H9 (cell line): ENCODE data around the gene PDK2. TPM values are rescaled to one million over a fixed set of nuclear protein-coding genes. Genes with fewer than 3 reads are reported as not detected.

Source experiments
- DNase-seq: peaks from one replicate; pipeline ENCODE4 v3.0.0-alpha.2; 2017
- H2AFZ ChIP-seq: one replicate; pipeline ENCODE4 v1.6.1; 2013; ENCODE audit warnings: mild to moderate bottlenecking, low read length, control low read depth, moderate library complexity
- H2AK5ac ChIP-seq: 2 replicates; pipeline ENCODE4 v1.6.1; 2013; ENCODE audit warnings: low read length, control low read depth, mixed read lengths; ENCODE audit not compliant: insufficient read length
- H2BK120ac ChIP-seq: one replicate; pipeline ENCODE4 v1.6.1; 2013; ENCODE audit warnings: low read depth, mild to moderate bottlenecking, low read length, control low read depth, inconsistent platforms; ENCODE audit not compliant: poor library complexity, severe bottlenecking
- H2BK12ac ChIP-seq: 2 replicates; pipeline ENCODE4 v1.6.1; 2013; ENCODE audit warnings: low read length, control low read depth, mixed read lengths, low read depth; ENCODE audit not compliant: insufficient read length
- H2BK15ac ChIP-seq: 2 replicates; pipeline ENCODE4 v1.6.1; 2013; ENCODE audit warnings: low read depth, low read length, control low read depth
- H2BK20ac ChIP-seq: one replicate; pipeline ENCODE4 v1.6.1; 2013; ENCODE audit warnings: low read depth, mild to moderate bottlenecking, low read length, control low read depth, inconsistent platforms; ENCODE audit not compliant: poor library complexity, severe bottlenecking
- H2BK5ac ChIP-seq: 2 replicates; pipeline ENCODE4 v1.6.1; 2013; ENCODE audit warnings: low read length, control low read depth, mixed read lengths; ENCODE audit not compliant: insufficient read length
- H3K14ac ChIP-seq: 2 replicates; pipeline ENCODE4 v1.6.1; 2013; ENCODE audit warnings: low read length, control low read depth; ENCODE audit not compliant: insufficient read depth
- H3K18ac ChIP-seq: 2 replicates; pipeline ENCODE4 v1.6.1; 2013; ENCODE audit warnings: low read depth, mild to moderate bottlenecking, mixed read lengths, low read length, control low read depth; ENCODE audit not compliant: insufficient read length
- H3K23ac ChIP-seq: 2 replicates; pipeline ENCODE4 v1.6.1; 2013; ENCODE audit warnings: low read length, control low read depth, mixed read lengths, low read depth; ENCODE audit not compliant: insufficient read length
- H3K23me2 ChIP-seq: 2 replicates; pipeline ENCODE4 v1.6.1; 2013; ENCODE audit warnings: low read depth, mild to moderate bottlenecking, mixed read lengths, low read length, control low read depth; ENCODE audit not compliant: insufficient read length, poor library complexity, severe bottlenecking
- H3K27ac ChIP-seq: 2 replicates; pipeline ENCODE4 v1.5.1; 2013; ENCODE audit warnings: low read length, control low read depth, mixed read lengths, low read depth; ENCODE audit not compliant: insufficient read length
- H3K27me3 ChIP-seq: 2 replicates; pipeline ENCODE4 v1.6.1; 2013; ENCODE audit warnings: low read length, control low read depth, inconsistent platforms; ENCODE audit not compliant: insufficient read depth
- H3K4ac ChIP-seq: 2 replicates; pipeline ENCODE4 v1.6.1; 2013; ENCODE audit warnings: low read depth, mild to moderate bottlenecking, control low read depth, inconsistent platforms, low read length, moderate library complexity
- H3K4me1 ChIP-seq: 2 replicates; pipeline ENCODE4 v1.6.1; 2013; ENCODE audit warnings: low read length, control low read depth, inconsistent platforms; ENCODE audit not compliant: insufficient read depth
- H3K4me2 ChIP-seq: 2 replicates; pipeline ENCODE4 v1.6.1; 2013; ENCODE audit warnings: low read length, control low read depth, mixed read lengths; ENCODE audit not compliant: insufficient read length, insufficient read depth
- H3K56ac ChIP-seq: 2 replicates; pipeline ENCODE4 v1.6.1; 2013; ENCODE audit warnings: low read depth, mild to moderate bottlenecking, mixed read lengths, low read length, control low read depth; ENCODE audit not compliant: insufficient read length
- H3K79me1 ChIP-seq: 2 replicates; pipeline ENCODE4 v1.6.1; 2013; ENCODE audit warnings: low read depth, mild to moderate bottlenecking, moderate library complexity, low read length, control low read depth, inconsistent platforms; ENCODE audit not compliant: insufficient read depth, poor library complexity, severe bottlenecking
- H3K79me2 ChIP-seq: 2 replicates; pipeline ENCODE4 v1.6.1; 2013; ENCODE audit warnings: low read length, control low read depth, inconsistent platforms; ENCODE audit not compliant: insufficient read depth
- H3K9ac ChIP-seq: 2 replicates; pipeline ENCODE4 v1.6.1; 2013; ENCODE audit warnings: low read length, control low read depth, mixed read lengths; ENCODE audit not compliant: insufficient read length; ENCODE audit errors: extremely low read depth
- H3K9me3 ChIP-seq: one replicate; pipeline ENCODE4 v1.6.1; 2013; ENCODE audit warnings: low read depth, low read length, inconsistent platforms; ENCODE audit not compliant: control insufficient read depth
- H3T11ph ChIP-seq: one replicate; pipeline ENCODE4 v1.6.1; 2013; ENCODE audit warnings: mild to moderate bottlenecking, low read length, control low read depth, inconsistent platforms
- H4K20me1 ChIP-seq: one replicate; pipeline ENCODE4 v1.6.1; 2013; ENCODE audit not compliant: control insufficient read depth, insufficient read length, insufficient read depth
- H4K5ac ChIP-seq: 2 replicates; pipeline ENCODE4 v1.6.1; 2013; ENCODE audit warnings: low read depth, mild to moderate bottlenecking, mixed read lengths, low read length, control low read depth; ENCODE audit not compliant: insufficient read length
- H4K8ac ChIP-seq: replicated peaks from 2 replicates; pipeline ENCODE4 v1.6.1; 2013; ENCODE audit warnings: low read length, control low read depth, mixed read lengths, low read depth; ENCODE audit not compliant: insufficient read length
- H4K91ac ChIP-seq: 2 replicates; pipeline ENCODE4 v1.6.1; 2013; ENCODE audit warnings: low read depth, mild to moderate bottlenecking, moderate library complexity, mixed read lengths, low read length, control low read depth; ENCODE audit not compliant: insufficient read length
- H3K27ac Mint-ChIP-seq, 3 experiments: 2 replicates in 2 of 3; 3 replicates in 1 of 3; pipeline ENCODE4 v1.8.0; 2020 to 2021; ENCODE audit warnings: mixed read lengths in 3 of 3, mild to moderate bottlenecking in 1 of 3, moderate library complexity in 1 of 3
- H3K27me3 Mint-ChIP-seq: 2 replicates; pipeline ENCODE4 v1.8.0; 2021; ENCODE audit warnings: low read depth, mild to moderate bottlenecking, moderate library complexity, mixed read lengths
- H3K36me3 Mint-ChIP-seq, 3 experiments: 2 replicates in 2 of 3; 3 replicates in 1 of 3; pipeline ENCODE4 v1.8.0; 2020 to 2021; ENCODE audit warnings: low read depth in 3 of 3, mixed read lengths in 3 of 3; ENCODE audit not compliant: insufficient read depth in 1 of 3
- H3K4me1 Mint-ChIP-seq, 2 experiments: 2 replicates each; pipeline ENCODE4 v1.8.0; 2020; ENCODE audit warnings: mixed read lengths in 2 of 2
- H3K4me3 Mint-ChIP-seq, 2 experiments: 2 replicates in 1 of 2; 3 replicates in 1 of 2; pipeline ENCODE4 v1.8.0; 2020 to 2021; ENCODE audit warnings: mild to moderate bottlenecking in 2 of 2, mixed read lengths in 2 of 2, moderate library complexity in 1 of 2
- H3K9me3 Mint-ChIP-seq, 2 experiments: 2 replicates in 1 of 2; 3 replicates in 1 of 2; pipeline ENCODE4 v1.8.0; 2020; ENCODE audit warnings: mild to moderate bottlenecking in 2 of 2, mixed read lengths in 2 of 2, moderate library complexity in 1 of 2
- CTCF ChIP-seq: fragments of 200-600 bp; sonication (generic); conservative IDR thresholded peaks from 3 replicates; pipeline ENCODE4 v1.8.0; 2021; ENCODE audit warnings: antibody characterized with exemption, mild to moderate bottlenecking
- WGBS: extraction: QIAGEN DNeasy Blood & Tissue Kit; methylation state at CpG from one replicate; pipeline ENCODE4 v1.1.7; 2013; ENCODE audit warnings: missing lambda C conversion rate, low lambda C conversion rate, mixed read lengths; ENCODE audit not compliant: insufficient read length; ENCODE audit errors: extremely low coverage; 5-methylcytosine and 5-hydroxymethylcytosine counted together
- total RNA-seq: library from RNA; stranded (reverse); gene quantifications from 2 replicates; pipeline ENCODE4 v1.2.1, GENCODE V29; 2021

Gene PDK2
- total RNA-seq, 1 experiment from 2014 or later, result 19.9 TPM

GRCh38 chr17:50051606-50052005 lies 43.5 kb upstream of the PDK2 start:
- no peak for TF ChIP-seq CTCF
- Mint-ChIP-seq H3K4me1 (peaks cover 61 to 65% of the 10 kb centered on the region in 2 experiments), H3K36me3 (no peaks in the 10 kb centered on the region; a peak in 1 of 7 replicates), H3K27ac (peak overlapping the region in 2 of 3 experiments; percentile 29 to 88; a peak in 2 of 7 replicates), H3K27me3 (peaks cover 7% of the 10 kb centered on the region), H3K9me3 (no peaks in the 10 kb centered on the region), H3K4me3 (0 out of 5 replicates have a peak overlapping the region, but pooled peaks of 1 of the 2 experiments have one; percentile 17)
- Histone ChIP-seq H2BK20ac (no peak overlapping the region), H2AFZ (no peak overlapping the region), H3K14ac (no peak overlapping the region), H3K9ac (no peak overlapping the region), H4K91ac (no peak overlapping the region), H2BK15ac (no peak overlapping the region), H3K4ac (no peak overlapping the region), H3K27me3 (no peaks in the 10 kb centered on the region), H3K23ac (no peak overlapping the region), H3K27ac (no peak overlapping the region), H4K20me1 (no peaks in the 10 kb centered on the region), H3K56ac (no peak overlapping the region), H4K8ac (no peak overlapping the region), H3K9me3 (no peaks in the 10 kb centered on the region), H2BK5ac (no peak overlapping the region), H3K4me1 (peaks cover 13% of the 10 kb centered on the region), H2AK5ac (no peak overlapping the region), H3T11ph (no peak overlapping the region), H2BK12ac (no peak overlapping the region), H3K18ac (no peak overlapping the region), H3K79me1 (no peaks in the 10 kb centered on the region), H3K79me2 (no peaks in the 10 kb centered on the region), H3K4me2 (no peak overlapping the region), H4K5ac (no peak overlapping the region), H2BK120ac (no peak overlapping the region), H3K23me2 (peaks cover 11% of the 10 kb centered on the region)
- no peak for DNase-seq
- no CpG with 5 or more reads among the region's 2 CpGs for WGBS
